ENCODE measurements around the gene CDH4. TPM values are rescaled to one million over a fixed set of nuclear protein-coding genes. Genes with fewer than 3 reads are reported as not detected.

Gene CDH4
- total and polyA plus RNA-seq, 9 of the 15 experiments (the other 6 are each of a cell fraction or from before 2014, with no cell fraction given) = 0.04 TPM; not detected in 8

DNA sequence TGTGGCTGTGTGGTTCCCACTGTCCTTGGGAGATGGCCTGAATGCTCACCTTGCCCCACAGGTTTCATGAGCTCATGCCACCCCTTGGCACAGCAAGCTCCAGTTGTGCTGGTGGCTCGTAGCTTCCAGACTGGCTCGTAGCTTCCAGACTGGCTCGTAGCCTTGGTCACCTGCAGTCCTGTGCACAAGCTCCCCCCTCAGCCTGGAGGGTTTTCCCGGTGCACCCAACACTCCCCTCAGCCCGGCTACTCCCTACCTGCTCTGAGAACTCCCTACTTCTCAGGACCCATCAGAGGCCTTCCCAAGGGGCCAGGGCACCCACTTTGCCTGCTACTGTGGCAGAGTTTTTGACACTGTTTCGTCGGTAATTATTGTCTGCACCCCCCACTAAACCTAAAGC lies 528.0 kb downstream of the CDH4 start:
- Histone ChIP-seq H3K27ac (ENCODE audit: extremely low read depth, low read depth, low read length) (no peak overlapping the region), H3K36me3 (ENCODE audit: control insufficient read depth, insufficient read depth, low read length) (no peaks in the 10 kb centered on the region), H3K27me3 (ENCODE audit: control insufficient read depth in 2 of 2, insufficient read depth in 2 of 2, low read length in 2 of 2) (peaks cover 0 to 39% of the 10 kb centered on the region in 2 experiments; a peak in 3 of 5 replicates), H2AFZ (ENCODE audit: low read depth, low read length) (no peak overlapping the region), H3K4me2 (ENCODE audit: insufficient read depth, low read length) (no peak overlapping the region), H3K9me1 (ENCODE audit: control insufficient read depth, insufficient read depth, low read length) (peaks cover 4% of the 10 kb centered on the region), H3K9me3 (replicated peaks; ENCODE audit: control insufficient read depth, insufficient read depth, low read depth, low read length) (no peaks in the 10 kb centered on the region), H3K4me3 (no peak overlapping the region), H4K20me1 (replicated peaks; ENCODE audit: control insufficient read depth, insufficient read depth, low read length) (peaks cover 7% of the 10 kb centered on the region), H3K4me1 (replicated peaks in 1 of 2; ENCODE audit: control insufficient read depth in 2 of 2, insufficient read depth in 2 of 2, low read length in 2 of 2) (no peaks in the 10 kb centered on the region), H3K79me2 (ENCODE audit: control insufficient read depth, insufficient read depth, low read length) (no peaks in the 10 kb centered on the region), H3K9ac (ENCODE audit: insufficient read depth in 1 of 2, low read depth in 2 of 2, low read length in 2 of 2) (no peak overlapping the region)
- in situ Hi-C loops (cut with MboI) (loop anchor here (10.0 kb wide), 1 partner anchor 1955 kb away; no protein-coding TSS in a partner anchor), intact Hi-C loops (cut with micrococcal nuclease) (no loop called here)
- ChIA-PET POLR2A (interaction anchor here (0.6 to 0.8 kb wide), 2 partner anchors 23 to 624 kb away, joined by 3 read pairs; no protein-coding TSS in a partner anchor), CTCF (ENCODE audit: low intra/inter-chr PET ratio) (no interaction called here)
- no peak for TF ChIP-seq ZNF282 (CRISPR knock-in tag; IDR thresholded peaks at IDR 0.05)
- TF ChIP-seq ZNF764 (CRISPR knock-in tag; IDR thresholded peaks at IDR 0.05; ENCODE audit: low read depth) = no peak
- DNase-seq (ENCODE audit: extremely low read depth in 1 of 4, low spot score in 3 of 4) (no peak), ATAC-seq (no peak), FAIRE-seq (no peak)
- BruUV-seq (replicated peaks) = no TSS peak
- 2% methylated on average over 7 of the region's 7 CpGs for WGBS (ENCODE audit: insufficient coverage, low coverage, missing lambda C conversion rate)

DNA sequence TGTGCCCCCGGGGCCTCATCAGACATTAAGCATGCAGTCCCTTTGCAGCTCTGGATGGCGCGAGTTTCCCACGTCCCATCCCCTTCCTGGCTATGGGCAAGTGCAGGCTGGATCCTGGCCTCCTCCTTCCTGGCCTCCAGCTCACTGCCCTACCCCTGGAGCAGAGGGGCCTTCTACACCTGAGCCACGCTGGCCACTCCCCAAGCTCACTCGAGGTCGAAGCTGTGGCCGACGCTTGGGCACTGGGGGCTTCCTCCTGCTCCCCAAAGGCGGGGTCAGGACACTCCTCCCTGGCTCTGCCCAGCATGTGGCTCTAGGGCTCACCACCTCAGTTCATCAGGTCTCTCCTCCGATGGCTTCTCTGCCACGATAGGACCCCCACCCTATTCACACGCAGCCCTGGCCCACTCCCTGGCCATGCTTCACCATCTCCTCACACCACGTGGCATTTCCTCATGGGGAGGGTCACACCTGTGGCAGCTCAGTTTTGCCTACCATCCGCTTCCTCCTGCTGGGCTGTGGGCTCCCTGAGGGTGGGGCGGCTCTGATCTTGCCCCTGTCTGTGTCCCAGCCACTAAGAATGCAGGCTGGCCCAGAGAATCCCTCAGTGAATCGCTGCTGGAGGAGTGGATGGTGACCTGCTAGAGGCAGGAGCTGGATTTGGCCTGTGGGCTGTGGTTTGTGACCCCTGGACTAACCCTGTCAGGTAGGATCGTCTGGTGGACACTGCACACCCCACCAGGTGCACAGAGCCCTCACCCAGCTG lies 532.9 kb downstream of the CDH4 start:
- no peak for DNase-seq (ENCODE audit: extremely low read depth in 1 of 4, low spot score in 3 of 4)
- Histone ChIP-seq H2AFZ (ENCODE audit: low read depth, low read length) (no peak overlapping the region), H3K36me3 (ENCODE audit: control insufficient read depth, insufficient read depth, low read length) (no peaks in the 10 kb centered on the region), H3K4me1 (replicated peaks in 1 of 2; ENCODE audit: control insufficient read depth in 2 of 2, insufficient read depth in 2 of 2, low read length in 2 of 2) (no peaks in the 10 kb centered on the region), H3K9me3 (replicated peaks; ENCODE audit: control insufficient read depth, insufficient read depth, low read depth, low read length) (no peaks in the 10 kb centered on the region), H3K4me2 (ENCODE audit: insufficient read depth, low read length) (no peak overlapping the region), H3K4me3 (no peak overlapping the region), H3K79me2 (ENCODE audit: control insufficient read depth, insufficient read depth, low read length) (no peaks in the 10 kb centered on the region), H3K9me1 (ENCODE audit: control insufficient read depth, insufficient read depth, low read length) (no peaks in the 10 kb centered on the region), H4K20me1 (replicated peaks; ENCODE audit: control insufficient read depth, insufficient read depth, low read length) (0 out of 2 replicates have a peak, but pooled peaks cover 6% of the 10 kb centered on the region), H3K27ac (ENCODE audit: extremely low read depth, low read depth, low read length) (no peak overlapping the region), H3K9ac (ENCODE audit: insufficient read depth in 1 of 2, low read depth in 2 of 2, low read length in 2 of 2) (no peak overlapping the region), H3K27me3 (ENCODE audit: control insufficient read depth in 2 of 2, insufficient read depth in 2 of 2, low read length in 2 of 2) (peaks cover 0 to 16% of the 10 kb centered on the region in 2 experiments; a peak in 2 of 5 replicates)
- 1% methylated on average over 16 of the region's 18 CpGs for WGBS (ENCODE audit: insufficient coverage, low coverage, missing lambda C conversion rate)
- in situ Hi-C loops (cut with MboI) = loop anchor here (10.0 kb wide), 1 partner anchor 1960 kb away; no protein-coding TSS in a partner anchor
- intact Hi-C loops (cut with micrococcal nuclease) = no loop called here
- no peak for ATAC-seq
- ChIA-PET CTCF (ENCODE audit: low intra/inter-chr PET ratio) (no interaction called here), POLR2A (no interaction called here)
- no peak for FAIRE-seq
- no TSS peak for BruUV-seq (replicated peaks)
- TF ChIP-seq, protein P1, sequence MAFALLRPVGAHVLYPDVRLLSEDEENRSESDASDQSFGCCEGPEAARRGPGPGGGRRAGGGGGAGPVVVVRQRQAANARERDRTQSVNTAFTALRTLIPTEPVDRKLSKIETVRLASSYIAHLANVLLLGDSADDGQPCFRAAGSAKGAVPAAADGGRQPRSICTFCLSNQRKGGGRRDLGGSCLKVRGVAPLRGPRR (CRISPR knock-in tag; IDR thresholded peaks at IDR 0.05) = no peak
- TF ChIP-seq, protein P2, sequence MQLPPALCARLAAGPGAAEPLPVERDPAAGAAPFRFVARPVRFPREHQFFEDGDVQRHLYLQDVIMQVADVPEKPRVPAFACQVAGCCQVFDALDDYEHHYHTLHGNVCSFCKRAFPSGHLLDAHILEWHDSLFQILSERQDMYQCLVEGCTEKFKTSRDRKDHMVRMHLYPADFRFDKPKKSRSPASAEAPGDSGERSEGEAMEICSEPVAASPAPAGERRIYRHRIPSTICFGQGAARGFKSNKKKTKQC (CRISPR knock-in tag; IDR thresholded peaks at IDR 0.05) = no peak
- TF ChIP-seq ZNF586 (CRISPR knock-in tag; conservative IDR thresholded peaks at IDR 0.05) (no peak), YBX1 (IDR thresholded peaks at IDR 0.05) (no peak), ZNF584 (CRISPR knock-in tag; IDR thresholded peaks at IDR 0.05; ENCODE audit: low read depth) (no peak)
- TF ChIP-seq, protein P3, sequence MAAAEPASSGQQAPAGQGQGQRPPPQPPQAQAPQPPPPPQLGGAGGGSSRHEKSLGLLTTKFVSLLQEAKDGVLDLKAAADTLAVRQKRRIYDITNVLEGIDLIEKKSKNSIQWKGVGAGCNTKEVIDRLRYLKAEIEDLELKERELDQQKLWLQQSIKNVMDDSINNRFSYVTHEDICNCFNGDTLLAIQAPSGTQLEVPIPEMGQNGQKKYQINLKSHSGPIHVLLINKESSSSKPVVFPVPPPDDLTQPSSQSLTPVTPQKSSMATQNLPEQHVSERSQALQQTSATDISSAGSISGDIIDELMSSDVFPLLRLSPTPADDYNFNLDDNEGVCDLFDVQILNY (CRISPR knock-in tag; IDR thresholded peaks at IDR 0.05) = no peak
- TF ChIP-seq, protein P4, sequence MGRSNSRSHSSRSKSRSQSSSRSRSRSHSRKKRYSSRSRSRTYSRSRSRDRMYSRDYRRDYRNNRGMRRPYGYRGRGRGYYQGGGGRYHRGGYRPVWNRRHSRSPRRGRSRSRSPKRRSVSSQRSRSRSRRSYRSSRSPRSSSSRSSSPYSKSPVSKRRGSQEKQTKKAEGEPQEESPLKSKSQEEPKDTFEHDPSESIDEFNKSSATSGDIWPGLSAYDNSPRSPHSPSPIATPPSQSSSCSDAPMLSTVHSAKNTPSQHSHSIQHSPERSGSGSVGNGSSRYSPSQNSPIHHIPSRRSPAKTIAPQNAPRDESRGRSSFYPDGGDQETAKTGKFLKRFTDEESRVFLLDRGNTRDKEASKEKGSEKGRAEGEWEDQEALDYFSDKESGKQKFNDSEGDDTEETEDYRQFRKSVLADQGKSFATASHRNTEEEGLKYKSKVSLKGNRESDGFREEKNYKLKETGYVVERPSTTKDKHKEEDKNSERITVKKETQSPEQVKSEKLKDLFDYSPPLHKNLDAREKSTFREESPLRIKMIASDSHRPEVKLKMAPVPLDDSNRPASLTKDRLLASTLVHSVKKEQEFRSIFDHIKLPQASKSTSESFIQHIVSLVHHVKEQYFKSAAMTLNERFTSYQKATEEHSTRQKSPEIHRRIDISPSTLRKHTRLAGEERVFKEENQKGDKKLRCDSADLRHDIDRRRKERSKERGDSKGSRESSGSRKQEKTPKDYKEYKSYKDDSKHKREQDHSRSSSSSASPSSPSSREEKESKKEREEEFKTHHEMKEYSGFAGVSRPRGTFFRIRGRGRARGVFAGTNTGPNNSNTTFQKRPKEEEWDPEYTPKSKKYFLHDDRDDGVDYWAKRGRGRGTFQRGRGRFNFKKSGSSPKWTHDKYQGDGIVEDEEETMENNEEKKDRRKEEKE (IDR thresholded peaks at IDR 0.05; ENCODE audit: borderline replicate concordance in 1 of 2, control insufficient read depth in 1 of 2, low read depth in 2 of 2, low read length in 1 of 2) = no peak
